Brain microvascular endothelial cell (primary cell): ENCODE results near the gene ELOVL3.
"Not testable (repeated sequence)": the region's sequence is repeated elsewhere in the genome, so short reads cannot be mapped to it uniquely, and the experiment has no call there.

Experiments used
- DNase-seq: peaks from one replicate; pipeline ENCODE4 v3.0.0-alpha.2; 2020
- H3K27ac ChIP-seq: fragments of 250-450 bp; sonication (Bioruptor Pico); 2 replicates; pipeline ENCODE4 v1.5.1; 2020; ENCODE audit warnings: mild to moderate bottlenecking, moderate library complexity
- H3K27me3 ChIP-seq: fragments of 250-450 bp; sonication (Bioruptor Pico); replicated peaks from 2 replicates; pipeline ENCODE4 v1.5.1; 2020; ENCODE audit warnings: mild to moderate bottlenecking
- H3K36me3 ChIP-seq: fragments of 250-450 bp; sonication (Bioruptor Pico); replicated peaks from 2 replicates; pipeline ENCODE4 v1.5.1; 2020; ENCODE audit warnings: mild to moderate bottlenecking
- H3K4me3 ChIP-seq: 2 replicates; pipeline ENCODE4 v1.5.1; 2011; ENCODE audit warnings: low read depth, mild to moderate bottlenecking, control low read depth, low read length, moderate library complexity
- in situ Hi-C: cut with HindIII; loops from 2 replicates; pipeline ENCODE4 v1.10.0; 2017; ENCODE audit warnings: low sequenced_read_pairs, low pct_ligation_motif_present
- TF ChIP-seq, protein P1 (sequence below): IDR thresholded peaks from 2 replicates; pipeline ENCODE4 v1.5.1; 2011; ENCODE audit warnings: low read depth, mild to moderate bottlenecking, moderate library complexity, low read length, control low read depth, inconsistent platforms; ENCODE audit errors: missing control alignments

The ELOVL3 gene

DNA sequence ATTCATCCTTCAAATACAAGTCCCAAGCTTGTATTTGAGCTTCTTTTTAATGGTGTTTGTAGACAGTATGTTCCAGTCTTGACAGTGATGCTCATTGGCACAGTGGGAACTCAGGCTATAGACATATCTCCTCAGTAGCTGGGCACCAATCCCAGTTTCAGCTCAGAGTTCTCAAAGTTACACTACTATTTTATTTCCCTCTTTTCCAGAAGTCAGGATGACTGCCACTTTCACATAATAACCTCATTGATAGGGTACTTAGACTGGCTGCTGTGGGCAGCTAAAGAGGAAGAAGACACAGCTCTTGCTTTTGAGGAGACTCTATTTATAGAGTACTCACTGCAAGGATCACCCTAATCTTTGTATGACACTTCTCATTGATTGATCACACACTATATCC, 21.6 kb downstream of the ELOVL3 start:
- no peaks in the 10 kb centered on the region for H3K36me3 ChIP-seq
- no peak overlapping the region for H3K27ac ChIP-seq
- no peaks in the 10 kb centered on the region for H3K27me3 ChIP-seq
- TF ChIP-seq, protein P1, sequence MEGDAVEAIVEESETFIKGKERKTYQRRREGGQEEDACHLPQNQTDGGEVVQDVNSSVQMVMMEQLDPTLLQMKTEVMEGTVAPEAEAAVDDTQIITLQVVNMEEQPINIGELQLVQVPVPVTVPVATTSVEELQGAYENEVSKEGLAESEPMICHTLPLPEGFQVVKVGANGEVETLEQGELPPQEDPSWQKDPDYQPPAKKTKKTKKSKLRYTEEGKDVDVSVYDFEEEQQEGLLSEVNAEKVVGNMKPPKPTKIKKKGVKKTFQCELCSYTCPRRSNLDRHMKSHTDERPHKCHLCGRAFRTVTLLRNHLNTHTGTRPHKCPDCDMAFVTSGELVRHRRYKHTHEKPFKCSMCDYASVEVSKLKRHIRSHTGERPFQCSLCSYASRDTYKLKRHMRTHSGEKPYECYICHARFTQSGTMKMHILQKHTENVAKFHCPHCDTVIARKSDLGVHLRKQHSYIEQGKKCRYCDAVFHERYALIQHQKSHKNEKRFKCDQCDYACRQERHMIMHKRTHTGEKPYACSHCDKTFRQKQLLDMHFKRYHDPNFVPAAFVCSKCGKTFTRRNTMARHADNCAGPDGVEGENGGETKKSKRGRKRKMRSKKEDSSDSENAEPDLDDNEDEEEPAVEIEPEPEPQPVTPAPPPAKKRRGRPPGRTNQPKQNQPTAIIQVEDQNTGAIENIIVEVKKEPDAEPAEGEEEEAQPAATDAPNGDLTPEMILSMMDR = no peak
- no peak overlapping the region for H3K4me3 ChIP-seq
- in situ Hi-C loops = no loop called here
- DNase-seq = no peak

DNA sequence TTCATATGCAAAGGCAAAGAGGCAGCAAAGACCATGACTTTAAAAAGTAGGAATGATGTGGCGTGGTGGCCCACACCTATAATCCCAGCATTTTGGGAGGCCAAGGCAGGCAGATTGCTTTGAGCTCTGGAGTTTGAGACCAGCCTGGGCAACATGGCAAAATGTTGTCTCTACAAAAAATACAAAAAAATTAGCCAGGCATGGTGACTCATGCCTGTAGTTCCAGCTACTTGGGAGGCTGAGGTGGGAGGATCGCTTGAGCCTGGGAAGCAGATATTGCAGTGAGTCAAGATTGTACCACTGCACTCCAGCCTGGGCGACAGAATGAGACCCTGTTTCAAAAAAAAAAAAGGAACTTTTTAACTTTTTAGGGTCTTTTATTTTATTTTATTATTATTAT, 26.4 kb downstream of the ELOVL3 start:
- H3K36me3 ChIP-seq, H3K4me3 ChIP-seq, H3K27me3 ChIP-seq, in situ Hi-C loops, H3K27ac ChIP-seq: not testable (repeated sequence)
- DNase-seq = peak; percentile 40

DNA sequence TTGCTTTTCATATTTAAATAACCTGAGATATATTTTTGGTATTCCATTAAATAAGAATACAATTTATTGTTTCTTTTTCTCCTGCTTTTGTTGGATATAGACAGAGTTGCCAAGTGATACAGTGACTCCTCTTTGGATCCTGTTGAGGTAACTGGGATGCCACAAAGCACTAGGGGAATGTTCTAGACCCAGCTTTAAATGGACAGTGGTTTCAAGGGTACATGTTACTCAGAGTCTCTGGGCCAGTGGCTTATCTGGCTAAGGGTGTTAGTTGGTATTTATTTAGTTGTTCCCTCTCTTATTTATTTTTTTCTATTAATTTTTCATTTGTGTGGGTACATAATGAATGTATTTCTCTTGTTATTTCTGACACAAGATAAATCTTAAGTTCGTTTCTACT, 28.3 kb downstream of the ELOVL3 start:
- in situ Hi-C loops = no loop called here
- Histone ChIP-seq H3K4me3 (no peak overlapping the region), H3K27ac (no peak overlapping the region), H3K36me3 (no peaks in the 10 kb centered on the region), H3K27me3 (no peaks in the 10 kb centered on the region)
- TF ChIP-seq, protein P1 = no peak
- no peak for DNase-seq

DNA sequence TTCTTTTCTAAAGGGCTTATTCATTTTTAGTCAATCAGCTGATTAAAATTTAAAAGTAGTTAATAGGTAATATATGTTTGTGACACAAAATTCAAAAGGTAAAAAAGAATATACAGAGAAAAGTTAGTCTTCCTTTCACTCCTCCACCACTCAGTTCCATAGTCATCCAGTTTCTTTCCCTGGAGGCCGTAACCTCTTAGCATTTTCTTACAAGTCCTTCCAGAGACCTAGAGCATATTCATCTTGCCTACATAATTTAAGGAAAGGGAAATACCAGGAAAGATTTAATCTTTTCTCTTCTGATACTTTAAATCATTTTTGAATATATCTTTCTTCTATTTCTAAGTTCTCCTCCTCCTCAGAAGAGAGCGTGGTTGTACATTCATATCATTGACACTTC, 29.3 kb downstream of the ELOVL3 start:
- in situ Hi-C loops = no loop called here
- DNase-seq = no peak
- Histone ChIP-seq H3K4me3 (no peak overlapping the region), H3K27me3 (no peaks in the 10 kb centered on the region), H3K27ac (no peak overlapping the region), H3K36me3 (peaks cover 3% of the 10 kb centered on the region)
- TF ChIP-seq, protein P1 = no peak

DNA sequence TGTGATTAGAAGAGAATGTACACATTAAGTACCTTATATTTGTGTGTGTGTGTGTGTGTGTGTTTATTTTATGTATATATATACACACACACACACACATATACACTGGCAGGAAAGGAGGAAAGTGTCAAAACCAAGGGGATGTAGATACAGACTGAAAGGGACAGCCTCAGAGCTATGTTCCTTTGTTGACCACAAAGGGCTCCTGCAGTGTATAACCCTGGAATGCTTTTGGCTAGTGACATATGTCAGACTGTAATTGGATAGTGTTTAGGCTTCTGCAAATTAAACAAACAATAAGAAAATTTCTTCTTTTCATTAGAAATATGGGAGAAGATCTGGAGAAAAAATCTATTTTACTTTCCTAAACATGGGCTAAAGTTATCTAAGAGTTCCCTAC, 35.1 kb downstream of the ELOVL3 start:
- H3K36me3 ChIP-seq = peaks cover 22% of the 10 kb centered on the region
- DNase-seq = no peak
- H3K4me3 ChIP-seq = no peak overlapping the region
- no peak overlapping the region for H3K27ac ChIP-seq
- no peaks in the 10 kb centered on the region for H3K27me3 ChIP-seq
- TF ChIP-seq, protein P1 = no peak
- in situ Hi-C loops = no loop called here

DNA sequence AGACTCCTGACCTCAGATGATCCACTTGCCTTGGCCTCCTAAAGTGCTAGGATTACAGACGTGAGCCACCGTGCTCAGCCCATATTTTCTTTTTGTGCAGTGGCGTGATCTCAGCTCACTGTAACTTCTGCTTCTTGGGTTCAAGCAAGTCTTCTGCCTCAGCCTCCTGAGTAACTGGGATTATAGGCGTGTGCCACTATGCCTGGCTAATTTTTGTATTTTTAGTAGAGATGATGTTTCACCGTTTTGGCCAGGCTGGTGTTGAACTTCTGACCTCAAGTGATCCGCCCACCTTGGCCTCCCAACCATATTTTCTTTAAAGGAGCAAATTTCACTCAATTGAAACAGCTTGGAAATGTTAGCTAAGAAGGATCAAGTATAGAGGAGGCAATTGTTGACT, 35.7 kb downstream of the ELOVL3 start:
- Histone ChIP-seq H3K36me3 (peaks cover 22% of the 10 kb centered on the region), H3K27me3 (no peaks in the 10 kb centered on the region), H3K27ac (no peak overlapping the region), H3K4me3 (no peak overlapping the region)
- in situ Hi-C loops = no loop called here
- no peak for DNase-seq
- TF ChIP-seq, protein P1 = no peak
